ENCODE results near the gene UPK3BL1. TPM values are rescaled to one million over a fixed set of nuclear protein-coding genes. Genes with fewer than 3 reads are reported as not detected.
"Not testable (repeated sequence)": the region's sequence is repeated elsewhere in the genome, so short reads cannot be mapped to it uniquely, and the experiment has no call there.

Gene UPK3BL1, protein sequence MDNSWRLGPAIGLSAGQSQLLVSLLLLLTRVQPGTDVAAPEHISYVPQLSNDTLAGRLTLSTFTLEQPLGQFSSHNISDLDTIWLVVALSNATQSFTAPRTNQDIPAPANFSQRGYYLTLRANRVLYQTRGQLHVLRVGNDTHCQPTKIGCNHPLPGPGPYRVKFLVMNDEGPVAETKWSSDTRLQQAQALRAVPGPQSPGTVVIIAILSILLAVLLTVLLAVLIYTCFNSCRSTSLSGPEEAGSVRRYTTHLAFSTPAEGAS
- 10 to 100 TPM; 31.4 to 37.2 TPM for total RNA-seq

DNA sequence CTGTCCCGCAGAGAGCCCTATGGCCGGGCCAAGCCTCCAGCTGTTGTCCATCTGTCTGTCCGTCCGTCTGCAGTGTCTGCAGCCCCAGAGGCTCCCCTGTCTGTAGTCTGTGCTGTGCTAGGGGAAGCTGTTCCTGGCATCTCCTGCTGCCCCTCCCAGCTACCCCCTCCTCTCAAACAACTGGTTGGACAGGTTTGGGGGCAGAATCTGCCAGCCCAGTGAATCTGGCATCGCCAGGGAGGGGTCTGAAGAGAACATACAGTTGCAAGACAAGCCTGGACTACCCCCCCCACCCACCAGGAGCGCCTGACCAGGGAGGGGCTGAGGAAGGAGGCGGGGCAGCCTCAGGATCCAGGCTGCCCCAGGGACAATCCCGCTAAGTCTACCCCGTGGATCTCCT lies at the start of gene UPK3BL1:
Gene UPK3BL1, minus strand, starts transcription at position 101 of the 400 bp plus-strand sequence. Its CDS starts 50 bp downstream, at position 51.
- H3K27me3 Mint-ChIP-seq (ENCODE audit: low read depth); ATAC-seq; H3K4me3 Mint-ChIP-seq; H3K9me3 Mint-ChIP-seq (ENCODE audit: insufficient read depth); H3K27ac Mint-ChIP-seq; DNase-seq; POLR2A ChIA-PET; H3K36me3 Mint-ChIP-seq (ENCODE audit: low read depth); CTCF ChIA-PET; H3K4me1 Mint-ChIP-seq (ENCODE audit: low read depth): not testable (repeated sequence)

DNA sequence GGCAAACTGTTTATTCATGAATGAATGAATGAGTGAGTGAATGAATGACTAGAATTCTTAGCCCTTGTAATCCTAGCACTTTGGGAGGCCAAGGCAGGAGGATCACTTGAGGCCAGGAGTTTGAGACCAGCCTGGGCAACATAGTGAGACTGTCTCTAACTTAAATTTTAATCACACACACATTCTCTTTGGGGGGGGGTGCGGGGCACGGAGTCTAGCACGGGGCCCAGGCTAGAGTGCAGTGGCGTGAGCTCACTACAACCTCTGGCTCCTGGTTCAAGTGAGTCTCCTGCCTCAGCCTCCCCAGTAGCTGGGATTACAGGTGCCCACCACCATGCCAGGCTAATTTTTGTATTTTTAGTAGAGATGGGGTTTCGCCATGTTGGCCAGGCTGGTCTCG lies 48.0 kb upstream of the UPK3BL1 start:
- H3K36me3 Mint-ChIP-seq (ENCODE audit: low read depth) = not testable (repeated sequence)

DNA sequence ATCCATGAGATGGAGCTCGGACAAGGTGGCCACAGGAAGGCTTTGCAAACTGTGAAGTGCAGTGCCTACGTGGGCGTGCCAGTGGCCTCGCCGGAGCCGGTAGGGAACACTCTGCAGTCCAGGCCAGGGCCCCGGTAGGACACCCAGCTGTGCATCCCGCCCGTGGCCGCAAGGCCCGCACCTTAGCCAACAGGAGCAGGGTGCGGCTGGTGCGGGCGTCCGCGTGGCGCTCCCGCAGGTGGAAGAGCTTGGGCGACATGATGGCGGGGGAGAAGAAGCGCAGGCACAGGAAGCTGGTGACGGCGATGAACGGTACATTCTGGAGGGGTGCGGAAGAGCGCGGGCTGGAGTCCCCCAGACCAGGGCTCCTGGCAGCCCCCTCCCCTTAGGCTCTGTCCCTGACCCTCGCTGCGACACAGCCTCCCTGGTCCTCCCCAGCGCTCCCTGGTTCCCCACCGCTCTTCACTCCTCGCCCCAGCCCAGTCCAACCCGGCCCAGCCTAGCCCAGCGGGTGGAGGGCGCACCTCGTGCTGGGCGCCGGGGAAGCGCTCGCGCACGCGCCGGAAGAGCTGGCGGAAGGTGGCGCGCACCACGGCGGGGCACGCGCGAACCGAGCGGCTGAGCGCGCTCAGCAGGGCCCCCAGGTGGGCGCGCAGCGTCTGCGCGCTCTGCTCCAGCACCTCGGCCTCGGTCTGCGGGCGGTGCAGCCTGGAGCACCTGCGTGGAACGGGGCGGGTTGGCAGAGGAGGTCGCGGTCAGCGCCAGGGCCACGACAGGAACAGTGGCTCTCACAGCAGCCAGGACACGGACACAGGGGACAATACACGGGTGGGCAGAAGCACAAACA lies 47.1 kb upstream of the UPK3BL1 start:
- DNase-seq; POLR2A ChIA-PET; H3K36me3 Mint-ChIP-seq (ENCODE audit: low read depth): not testable (repeated sequence)

More for the DNA sequence above, 48.0 kb upstream of the UPK3BL1 start:
- H3K9me3 Mint-ChIP-seq (ENCODE audit: insufficient read depth); H3K27me3 Mint-ChIP-seq (ENCODE audit: low read depth); DNase-seq; H3K27ac Mint-ChIP-seq; ATAC-seq; H3K4me1 Mint-ChIP-seq (ENCODE audit: low read depth); H3K4me3 Mint-ChIP-seq; POLR2A ChIA-PET: not testable (repeated sequence)
- CTCF ChIA-PET = interaction anchor here (1.1 kb wide), 1 partner anchor 58 kb away, joined by 3 read pairs; the partner anchor contains the start of gene FAM185A

DNA sequence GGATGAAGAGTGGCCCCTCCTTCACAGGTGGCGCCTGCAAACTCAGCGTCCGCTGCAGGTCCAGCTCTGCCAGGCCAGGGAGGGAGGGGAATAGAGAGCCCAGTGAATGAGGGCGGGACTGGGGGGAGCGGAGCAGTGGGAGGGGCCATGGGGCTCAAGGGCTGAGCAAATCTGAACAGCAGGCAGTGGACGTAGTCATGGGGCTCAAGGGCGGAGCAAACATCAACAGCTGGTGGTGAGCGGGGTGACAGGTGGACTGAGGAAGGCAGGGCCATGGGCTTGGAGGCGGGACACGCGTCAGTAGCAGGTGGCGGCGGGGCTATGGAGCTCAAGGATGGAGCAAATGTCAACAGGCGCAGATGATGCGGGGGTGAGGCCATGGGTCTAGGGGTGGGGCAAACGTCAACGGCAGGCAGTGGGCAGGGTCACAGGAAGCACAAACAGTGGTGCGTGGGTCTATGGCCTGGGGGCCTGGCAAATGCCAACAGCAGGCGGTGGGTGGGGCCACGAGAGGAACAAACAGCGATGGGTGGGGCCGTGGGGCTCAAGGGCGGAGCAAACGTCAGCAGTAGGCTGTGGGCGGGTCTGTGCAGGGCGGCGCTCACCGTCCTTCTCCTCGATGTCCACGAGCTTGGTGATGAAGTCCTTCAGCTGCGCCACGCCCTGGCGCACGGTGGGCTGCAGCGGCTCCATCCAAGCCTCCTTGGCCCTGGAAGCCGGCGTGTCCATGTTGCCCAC lies 45.9 kb upstream of the UPK3BL1 start:
- H3K9me3 Mint-ChIP-seq (ENCODE audit: insufficient read depth); H3K4me1 Mint-ChIP-seq (ENCODE audit: low read depth); H3K27me3 Mint-ChIP-seq (ENCODE audit: low read depth); H3K4me3 Mint-ChIP-seq; DNase-seq; H3K27ac Mint-ChIP-seq; H3K36me3 Mint-ChIP-seq (ENCODE audit: low read depth); POLR2A ChIA-PET; CTCF ChIA-PET: not testable (repeated sequence)
- ATAC-seq = peak; percentile 90

More for the DNA sequence above, 47.1 kb upstream of the UPK3BL1 start:
- H3K4me3 Mint-ChIP-seq; H3K9me3 Mint-ChIP-seq (ENCODE audit: insufficient read depth); H3K27ac Mint-ChIP-seq; H3K27me3 Mint-ChIP-seq (ENCODE audit: low read depth); CTCF ChIA-PET; H3K4me1 Mint-ChIP-seq (ENCODE audit: low read depth): not testable (repeated sequence)
- ATAC-seq = peak; percentile 81

DNA sequence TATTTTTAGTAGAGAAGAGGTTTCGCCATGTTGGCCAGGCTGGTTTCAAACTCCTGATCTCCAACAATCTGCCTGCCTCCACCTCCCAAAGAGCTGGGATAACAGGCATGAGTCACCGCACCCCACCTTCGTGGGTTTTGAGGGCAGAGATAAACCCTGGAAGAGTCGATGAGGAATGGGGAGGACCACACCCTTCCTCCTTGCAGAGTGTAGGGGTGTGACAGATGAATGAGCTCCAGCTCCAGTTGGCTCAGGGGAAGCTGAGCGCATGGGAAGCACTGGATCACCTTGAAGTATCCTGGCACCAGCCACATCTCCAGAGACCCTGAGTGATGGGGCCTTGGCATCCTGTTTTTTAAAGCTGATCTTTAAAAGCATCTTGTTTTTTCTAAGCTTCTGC lies 40.0 kb upstream of the UPK3BL1 start:
- H3K4me3 Mint-ChIP-seq; H3K27me3 Mint-ChIP-seq (ENCODE audit: low read depth); H3K4me1 Mint-ChIP-seq (ENCODE audit: low read depth); DNase-seq; POLR2A ChIA-PET; CTCF ChIA-PET; H3K36me3 Mint-ChIP-seq (ENCODE audit: low read depth); H3K27ac Mint-ChIP-seq; ATAC-seq; H3K9me3 Mint-ChIP-seq (ENCODE audit: insufficient read depth): not testable (repeated sequence)

DNA sequence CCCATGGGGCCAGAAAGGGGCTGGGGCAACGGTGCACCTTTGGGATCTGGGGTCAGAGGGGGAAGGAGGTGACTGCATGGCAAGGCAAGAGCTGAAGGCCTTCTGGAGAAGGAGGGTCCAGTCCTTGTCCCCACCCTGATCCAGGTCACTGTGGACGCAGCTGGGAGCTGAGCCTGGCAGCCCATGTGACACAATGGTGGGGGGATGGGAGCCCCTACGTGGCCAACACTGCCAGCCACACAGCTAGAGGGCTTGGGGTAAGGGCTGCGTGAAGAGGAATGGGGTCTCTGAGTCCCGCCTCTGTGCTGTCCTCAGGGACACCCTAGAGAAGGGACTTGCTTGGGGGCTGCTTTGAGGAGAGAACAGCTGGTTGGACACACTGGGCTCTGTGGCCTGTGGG lies 38.2 kb upstream of the UPK3BL1 start:
- CTCF ChIA-PET; ATAC-seq; H3K27ac Mint-ChIP-seq; DNase-seq; H3K36me3 Mint-ChIP-seq (ENCODE audit: low read depth); H3K9me3 Mint-ChIP-seq (ENCODE audit: insufficient read depth); H3K4me3 Mint-ChIP-seq; H3K4me1 Mint-ChIP-seq (ENCODE audit: low read depth); H3K27me3 Mint-ChIP-seq (ENCODE audit: low read depth); POLR2A ChIA-PET: not testable (repeated sequence)

DNA sequence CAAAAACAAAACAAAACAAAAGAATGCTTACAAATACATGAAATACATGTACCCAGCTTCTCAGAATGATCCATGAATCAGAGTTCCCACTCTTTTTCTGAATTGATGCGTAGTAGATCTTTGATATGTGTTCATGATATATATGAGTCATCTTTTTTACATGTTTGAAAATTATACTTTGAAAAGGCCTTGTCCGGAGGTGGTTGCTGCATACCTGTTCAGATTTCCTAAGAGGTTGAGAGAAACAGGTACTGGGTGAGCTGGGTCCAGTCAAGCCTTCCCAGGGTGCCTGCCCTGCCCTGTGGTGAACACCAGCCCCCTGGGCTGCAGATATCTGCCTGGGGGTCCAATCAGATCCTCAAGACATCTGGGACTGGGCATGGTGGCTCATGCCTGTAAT lies 33.0 kb upstream of the UPK3BL1 start:
- DNase-seq; H3K9me3 Mint-ChIP-seq (ENCODE audit: insufficient read depth); CTCF ChIA-PET; H3K27ac Mint-ChIP-seq; H3K4me1 Mint-ChIP-seq (ENCODE audit: low read depth); H3K4me3 Mint-ChIP-seq; H3K36me3 Mint-ChIP-seq (ENCODE audit: low read depth); ATAC-seq; POLR2A ChIA-PET; H3K27me3 Mint-ChIP-seq (ENCODE audit: low read depth): not testable (repeated sequence)

DNA sequence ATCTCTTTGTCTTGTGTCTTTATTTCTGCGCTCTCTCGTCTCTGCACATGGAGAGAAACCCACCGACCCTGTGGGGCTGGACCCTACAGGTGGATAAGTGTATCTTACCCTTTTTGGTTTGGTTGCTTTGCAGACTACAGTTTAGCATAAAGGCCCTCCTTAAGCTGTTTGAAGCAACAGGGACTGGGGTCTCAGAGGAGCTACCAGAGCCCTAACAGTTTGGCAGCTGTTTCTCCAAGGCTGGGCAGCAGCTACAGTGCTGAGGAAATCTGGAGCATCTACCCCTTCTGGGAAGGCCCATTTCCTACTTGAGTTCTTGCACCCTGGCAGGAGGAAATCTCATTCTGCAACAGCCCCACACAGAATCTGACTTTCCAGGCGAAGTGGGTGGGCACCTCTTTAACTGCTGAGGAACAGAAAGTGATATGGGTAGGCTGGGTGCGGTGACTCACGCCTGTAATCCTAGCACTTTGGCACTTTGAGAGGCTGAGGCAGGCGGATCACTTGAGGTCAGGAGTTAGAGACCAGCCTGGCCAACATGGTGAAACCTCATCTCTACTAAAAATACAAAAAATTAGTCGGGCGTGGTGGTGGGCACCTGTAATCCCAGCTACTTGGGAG lies 31.0 kb upstream of the UPK3BL1 start:
- POLR2A ChIA-PET; H3K4me3 Mint-ChIP-seq; CTCF ChIA-PET; H3K9me3 Mint-ChIP-seq (ENCODE audit: insufficient read depth); H3K27me3 Mint-ChIP-seq (ENCODE audit: low read depth); ATAC-seq; DNase-seq; H3K27ac Mint-ChIP-seq; H3K36me3 Mint-ChIP-seq (ENCODE audit: low read depth); H3K4me1 Mint-ChIP-seq (ENCODE audit: low read depth): not testable (repeated sequence)

DNA sequence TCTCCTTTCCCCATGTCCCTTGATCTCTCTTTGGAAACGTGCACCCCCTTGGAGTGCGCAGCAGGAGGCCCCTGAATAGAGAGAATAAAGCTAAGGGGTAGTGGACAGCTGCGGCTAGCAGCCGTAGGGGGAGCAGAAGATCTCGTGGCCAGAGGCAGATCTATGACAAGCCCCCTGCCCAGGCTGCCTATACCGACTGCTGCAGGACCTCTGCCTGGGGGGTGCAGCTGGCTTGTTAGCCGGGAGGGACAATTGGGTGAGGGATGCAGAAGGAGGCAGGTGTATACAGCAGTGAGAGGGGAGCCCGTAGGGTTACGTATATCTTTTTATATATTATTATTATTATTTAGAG lies 29.3 kb upstream of the UPK3BL1 start:
- peak; percentile 28 for ATAC-seq
- H3K36me3 Mint-ChIP-seq (ENCODE audit: low read depth); H3K4me3 Mint-ChIP-seq; H3K4me1 Mint-ChIP-seq (ENCODE audit: low read depth); H3K27ac Mint-ChIP-seq; H3K9me3 Mint-ChIP-seq (ENCODE audit: insufficient read depth); CTCF ChIA-PET; POLR2A ChIA-PET; H3K27me3 Mint-ChIP-seq (ENCODE audit: low read depth); DNase-seq: not testable (repeated sequence)

DNA sequence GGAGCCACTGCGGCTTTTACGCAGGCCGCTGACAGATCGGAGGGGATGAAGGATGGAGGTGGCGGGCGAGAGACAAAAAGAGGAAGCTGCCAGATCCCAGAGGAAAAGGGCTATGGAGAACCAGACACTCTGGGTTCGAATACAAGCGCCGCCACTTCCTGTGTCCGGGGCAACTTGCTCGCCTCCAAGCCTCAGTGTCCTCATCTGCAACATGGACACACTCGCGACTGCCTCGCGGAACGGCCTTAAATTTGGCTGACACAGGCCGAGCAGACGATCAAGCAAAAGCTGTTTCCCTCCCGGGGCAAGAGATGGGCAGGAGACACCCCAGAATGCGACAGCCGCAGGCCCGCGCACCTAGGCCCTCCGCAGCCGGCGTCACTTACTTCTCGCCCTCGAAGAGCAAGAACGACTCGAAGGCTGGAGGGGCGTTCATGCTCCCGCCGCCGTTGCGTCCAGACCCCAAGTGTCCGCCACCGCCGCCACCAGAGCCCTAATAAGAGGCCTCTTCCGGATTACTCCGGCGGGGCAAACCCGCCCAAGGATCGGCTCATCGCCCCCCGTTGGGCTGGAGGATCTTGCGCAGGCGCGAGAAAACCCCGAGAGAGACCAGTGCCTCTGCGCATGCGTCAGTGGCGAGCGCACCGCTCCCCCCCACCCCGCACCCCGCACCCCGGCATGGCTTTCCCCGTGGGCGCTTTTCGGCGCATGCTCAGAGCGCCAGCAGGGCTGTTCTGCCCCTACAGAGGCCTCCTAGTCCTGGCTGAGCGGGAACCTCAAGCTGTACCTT lies 28.8 kb upstream of the UPK3BL1 start, which contains the start of gene POLR2J2:
Gene POLR2J2, minus strand, starts transcription at position 498 of the 790 bp plus-strand sequence. Its CDS starts 62 bp downstream, at position 436.
- H3K27me3 Mint-ChIP-seq (ENCODE audit: low read depth); H3K9me3 Mint-ChIP-seq (ENCODE audit: insufficient read depth); H3K36me3 Mint-ChIP-seq (ENCODE audit: low read depth); CTCF ChIA-PET; POLR2A ChIA-PET; H3K4me1 Mint-ChIP-seq (ENCODE audit: low read depth): not testable (repeated sequence)
- ATAC-seq (peak; percentile 82), DNase-seq (peak; percentile 84)
- peak within 1 kb of the TSS; percentile 69 for H3K27ac Mint-ChIP-seq
- peak within 1 kb of the TSS; percentile 71 for H3K4me3 Mint-ChIP-seq

DNA sequence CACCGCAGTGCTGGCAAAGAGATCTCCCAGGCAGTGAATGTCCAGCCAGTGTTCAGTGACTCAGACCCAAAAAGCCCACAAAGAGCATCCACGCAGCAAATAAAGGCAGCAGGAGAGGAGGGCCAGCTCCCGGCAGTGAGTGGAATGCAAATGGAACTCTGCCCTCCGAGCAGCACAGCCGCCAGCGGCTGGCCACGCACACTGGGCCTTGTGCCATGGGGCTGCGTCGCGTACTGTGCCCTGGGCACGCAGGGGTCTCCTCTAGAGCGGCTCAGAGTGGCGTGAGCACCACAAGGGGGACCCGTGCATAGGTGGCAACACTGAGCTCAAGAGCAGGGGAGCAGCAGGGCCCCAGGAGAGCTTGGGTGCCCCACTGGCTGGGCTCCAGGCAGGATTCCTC lies 24.9 kb upstream of the UPK3BL1 start:
- H3K27me3 Mint-ChIP-seq (ENCODE audit: low read depth); POLR2A ChIA-PET; CTCF ChIA-PET; DNase-seq; H3K4me3 Mint-ChIP-seq; H3K36me3 Mint-ChIP-seq (ENCODE audit: low read depth); H3K9me3 Mint-ChIP-seq (ENCODE audit: insufficient read depth); H3K27ac Mint-ChIP-seq; ATAC-seq; H3K4me1 Mint-ChIP-seq (ENCODE audit: low read depth): not testable (repeated sequence)
